ENCODE results near the gene NUDT5. TPM values are rescaled to one million over a fixed set of nuclear protein-coding genes. Genes with fewer than 3 reads are reported as not detected.

Gene NUDT5
- total and polyA plus RNA-seq, 2 of the 13 experiments (the other 11 are each of a cell fraction or from before 2014, with no cell fraction given), result 79.6 to 134 TPM

DNA sequence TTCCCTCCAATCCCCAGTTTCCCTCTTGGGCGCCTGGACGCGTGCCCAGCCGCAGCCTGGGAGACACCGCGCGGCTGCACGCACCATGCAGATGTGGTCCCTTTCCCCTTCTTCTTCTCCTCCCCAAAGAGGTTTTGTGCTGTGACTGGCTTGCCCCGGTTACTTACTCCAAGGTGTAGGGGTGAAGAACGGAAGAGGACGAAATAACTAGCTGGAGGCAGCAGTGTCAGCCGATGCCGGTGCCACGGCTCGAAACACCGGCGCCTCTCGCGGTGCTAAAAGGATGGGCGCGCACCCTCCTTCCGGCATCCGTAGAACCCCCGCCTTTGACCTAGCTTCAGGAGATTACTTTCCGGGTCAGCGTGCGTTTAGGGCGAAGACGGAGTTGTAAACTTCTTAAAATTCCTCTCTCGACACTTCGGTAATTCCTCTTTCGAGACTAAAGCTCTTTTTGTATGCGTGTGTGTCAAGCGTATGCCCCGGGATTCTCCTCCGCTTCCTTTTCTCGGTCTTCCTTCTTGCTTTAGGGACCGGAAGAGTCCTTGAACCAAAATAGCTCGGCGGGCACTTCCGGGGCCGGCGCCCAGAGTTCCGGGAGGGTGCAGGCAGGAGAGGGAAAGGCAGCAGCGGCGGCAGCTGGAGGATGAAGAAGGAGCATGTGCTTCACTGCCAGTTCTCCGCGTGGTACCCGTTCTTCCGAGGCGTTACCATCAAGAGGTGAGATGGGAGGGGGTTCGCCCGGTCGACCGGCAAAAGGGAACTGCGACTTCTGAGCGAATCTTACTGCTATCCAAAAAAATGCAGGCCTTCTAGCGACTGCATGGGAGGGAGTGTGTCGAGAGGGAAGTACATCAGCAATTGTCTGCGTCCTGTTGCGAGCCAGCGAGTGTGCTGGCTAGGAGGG is at the start of gene NUDT5, which contains the start of gene CDC123 (continued):
- TF ChIP-seq ZNF547 (CRISPR knock-in tag; IDR thresholded peaks at IDR 0.05) (peak; percentile 67; the same call in 1 of the 2 replicates), ZNF660 (CRISPR knock-in tag; IDR thresholded peaks at IDR 0.05; ENCODE audit: borderline replicate concordance, low read depth) (no peak), ZNF569 (CRISPR knock-in tag; IDR thresholded peaks at IDR 0.05; ENCODE audit: borderline replicate concordance) (no peak), MATR3 (CRISPR knock-in tag; IDR thresholded peaks at IDR 0.05) (no peak), NR1H2 (CRISPR knock-in tag; IDR thresholded peaks at IDR 0.05; ENCODE audit: borderline replicate concordance, low read depth) (peak; percentile 63; the same call in 1 of the 2 replicates), HES4 (CRISPR knock-in tag; IDR thresholded peaks at IDR 0.05; ENCODE audit: borderline replicate concordance) (no peak), TOPORS (CRISPR knock-in tag; IDR thresholded peaks at IDR 0.05) (no peak), PRPF4 (IDR thresholded peaks at IDR 0.05; ENCODE audit: low read depth, low read length, poor library complexity, severe bottlenecking) (no peak), HMG20B (CRISPR knock-in tag; conservative IDR thresholded peaks at IDR 0.05) (peak; percentile 52; the same call in 1 of the 2 replicates), ZC3H4 (CRISPR knock-in tag; IDR thresholded peaks at IDR 0.05; ENCODE audit: borderline replicate concordance) (no peak), SIN3B (IDR thresholded peaks at IDR 0.05; ENCODE audit: low read length) (peak; percentile 79; the same call in 1 of the 2 replicates), ZKSCAN5 (CRISPR knock-in tag; IDR thresholded peaks at IDR 0.05) (no peak), NBN (conservative IDR thresholded peaks at IDR 0.05) (no peak), ARHGAP35 (CRISPR knock-in tag; IDR thresholded peaks at IDR 0.05; ENCODE audit: borderline replicate concordance) (peak; percentile 36; the same call in 1 of the 2 replicates), ZNF260 (CRISPR knock-in tag; IDR thresholded peaks at IDR 0.05; ENCODE audit: borderline replicate concordance, low read depth) (no peak), SPEN (CRISPR knock-in tag; IDR thresholded peaks at IDR 0.05; ENCODE audit: low read depth) (peak; percentile 88), ZNF800 (CRISPR knock-in tag; IDR thresholded peaks at IDR 0.05) (no peak; the same call in 1 of the 2 replicates)
- TF ChIP-seq, protein P1, sequence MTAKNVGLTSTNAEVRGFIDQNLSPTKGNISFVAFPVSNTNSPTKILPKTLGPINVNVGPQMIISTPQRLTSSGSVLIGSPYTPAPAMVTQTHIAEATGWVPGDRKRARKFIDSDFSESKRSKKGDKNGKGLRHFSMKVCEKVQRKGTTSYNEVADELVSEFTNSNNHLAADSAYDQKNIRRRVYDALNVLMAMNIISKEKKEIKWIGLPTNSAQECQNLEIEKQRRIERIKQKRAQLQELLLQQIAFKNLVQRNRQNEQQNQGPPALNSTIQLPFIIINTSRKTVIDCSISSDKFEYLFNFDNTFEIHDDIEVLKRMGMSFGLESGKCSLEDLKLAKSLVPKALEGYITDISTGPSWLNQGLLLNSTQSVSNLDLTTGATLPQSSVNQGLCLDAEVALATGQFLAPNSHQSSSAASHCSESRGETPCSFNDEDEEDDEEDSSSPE (CRISPR knock-in tag; IDR thresholded peaks at IDR 0.05), result peak; percentile 41; the same call in 1 of the 2 replicates
- TF ChIP-seq, protein P2, sequence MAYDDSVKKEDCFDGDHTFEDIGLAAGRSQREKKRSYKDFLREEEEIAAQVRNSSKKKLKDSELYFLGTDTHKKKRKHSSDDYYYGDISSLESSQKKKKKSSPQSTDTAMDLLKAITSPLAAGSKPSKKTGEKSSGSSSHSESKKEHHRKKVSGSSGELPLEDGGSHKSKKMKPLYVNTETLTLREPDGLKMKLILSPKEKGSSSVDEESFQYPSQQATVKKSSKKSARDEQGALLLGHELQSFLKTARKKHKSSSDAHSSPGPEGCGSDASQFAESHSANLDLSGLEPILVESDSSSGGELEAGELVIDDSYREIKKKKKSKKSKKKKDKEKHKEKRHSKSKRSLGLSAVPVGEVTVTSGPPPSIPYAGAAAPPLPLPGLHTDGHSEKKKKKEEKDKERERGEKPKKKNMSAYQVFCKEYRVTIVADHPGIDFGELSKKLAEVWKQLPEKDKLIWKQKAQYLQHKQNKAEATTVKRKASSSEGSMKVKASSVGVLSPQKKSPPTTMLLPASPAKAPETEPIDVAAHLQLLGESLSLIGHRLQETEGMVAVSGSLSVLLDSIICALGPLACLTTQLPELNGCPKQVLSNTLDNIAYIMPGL (CRISPR knock-in tag; IDR thresholded peaks at IDR 0.05; ENCODE audit: borderline replicate concordance in 1 of 2, low read depth in 1 of 2), result peak; percentile 44 to 80; a peak in 3 of 4 replicates

Data from HepG2 (cell line).